OCI-LY3 (cell line): ENCODE measurements around the gene SLC22A14.

ENCODE experiments used
- EZH2phosphoT487 ChIP-seq: fragments of 200-600 bp; shearing (Covaris generic); IDR thresholded peaks from 2 replicates; pipeline ENCODE4 v1.6.1; 2018; ENCODE audit warnings: antibody characterized with exemption, mixed run types, low read depth
- TF ChIP-seq, protein P1 (sequence below): fragments of 200-600, 300-600 bp; sonication (generic); IDR thresholded peaks from 2 replicates; pipeline ENCODE4 v1.5.1; 2014; ENCODE audit warnings: antibody characterized with exemption, low read length, low read depth

GRCh38 chr3:38312356-38312755 is 30.3 kb downstream of the SLC22A14 start:
- TF ChIP-seq, protein P1, sequence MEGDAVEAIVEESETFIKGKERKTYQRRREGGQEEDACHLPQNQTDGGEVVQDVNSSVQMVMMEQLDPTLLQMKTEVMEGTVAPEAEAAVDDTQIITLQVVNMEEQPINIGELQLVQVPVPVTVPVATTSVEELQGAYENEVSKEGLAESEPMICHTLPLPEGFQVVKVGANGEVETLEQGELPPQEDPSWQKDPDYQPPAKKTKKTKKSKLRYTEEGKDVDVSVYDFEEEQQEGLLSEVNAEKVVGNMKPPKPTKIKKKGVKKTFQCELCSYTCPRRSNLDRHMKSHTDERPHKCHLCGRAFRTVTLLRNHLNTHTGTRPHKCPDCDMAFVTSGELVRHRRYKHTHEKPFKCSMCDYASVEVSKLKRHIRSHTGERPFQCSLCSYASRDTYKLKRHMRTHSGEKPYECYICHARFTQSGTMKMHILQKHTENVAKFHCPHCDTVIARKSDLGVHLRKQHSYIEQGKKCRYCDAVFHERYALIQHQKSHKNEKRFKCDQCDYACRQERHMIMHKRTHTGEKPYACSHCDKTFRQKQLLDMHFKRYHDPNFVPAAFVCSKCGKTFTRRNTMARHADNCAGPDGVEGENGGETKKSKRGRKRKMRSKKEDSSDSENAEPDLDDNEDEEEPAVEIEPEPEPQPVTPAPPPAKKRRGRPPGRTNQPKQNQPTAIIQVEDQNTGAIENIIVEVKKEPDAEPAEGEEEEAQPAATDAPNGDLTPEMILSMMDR: no peak
- TF ChIP-seq EZH2phosphoT487: no peak
